ENCODE measurements around the gene LITAF.
"Not testable (repeated sequence)": the region's sequence is repeated elsewhere in the genome, so short reads cannot be mapped to it uniquely, and the experiment has no call there.

LITAF gene

DNA sequence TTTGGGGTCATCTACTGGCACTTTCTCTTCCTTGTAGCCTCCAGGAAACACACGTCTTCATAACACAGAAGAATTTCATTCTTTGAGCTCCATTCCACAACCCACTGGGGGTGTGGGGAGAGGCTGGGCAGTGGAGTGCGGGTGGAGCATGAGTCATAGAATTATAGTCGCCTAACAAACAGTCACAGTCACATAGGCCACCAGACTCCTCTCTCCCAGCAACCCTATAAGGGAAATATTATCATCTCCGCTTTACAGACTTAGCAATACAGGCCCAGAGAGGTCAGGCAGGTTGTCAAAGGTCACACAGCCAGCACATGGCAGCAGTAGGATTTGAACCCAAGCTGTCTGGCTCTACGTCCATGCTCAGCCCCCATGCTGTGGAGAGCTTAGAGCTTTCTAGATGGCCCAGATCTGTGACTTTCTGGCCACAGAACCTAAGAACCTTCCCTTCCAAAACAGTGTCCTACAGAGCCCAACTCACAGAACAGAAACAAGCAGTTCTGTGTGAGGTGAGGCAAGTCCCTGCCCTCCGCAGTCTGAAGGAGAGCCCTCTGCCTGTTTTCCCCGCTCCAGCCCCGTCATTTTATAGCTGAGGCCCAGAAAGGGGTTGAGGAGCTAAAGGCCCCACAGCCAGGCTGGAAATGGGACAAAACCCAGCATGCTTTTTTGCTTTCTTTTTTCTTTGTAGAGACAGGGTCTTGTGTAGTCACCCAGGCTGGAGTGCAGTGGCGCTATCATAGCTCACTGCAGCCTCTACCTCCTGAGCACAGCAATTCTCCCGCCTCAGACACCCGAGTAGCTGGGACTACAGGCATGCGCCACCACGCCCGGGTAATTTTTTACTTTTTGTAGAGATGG is 10.7 kb upstream of the LITAF start:
- DNase-seq (ENCODE audit: low spot score): peak; percentile 65

DNA sequence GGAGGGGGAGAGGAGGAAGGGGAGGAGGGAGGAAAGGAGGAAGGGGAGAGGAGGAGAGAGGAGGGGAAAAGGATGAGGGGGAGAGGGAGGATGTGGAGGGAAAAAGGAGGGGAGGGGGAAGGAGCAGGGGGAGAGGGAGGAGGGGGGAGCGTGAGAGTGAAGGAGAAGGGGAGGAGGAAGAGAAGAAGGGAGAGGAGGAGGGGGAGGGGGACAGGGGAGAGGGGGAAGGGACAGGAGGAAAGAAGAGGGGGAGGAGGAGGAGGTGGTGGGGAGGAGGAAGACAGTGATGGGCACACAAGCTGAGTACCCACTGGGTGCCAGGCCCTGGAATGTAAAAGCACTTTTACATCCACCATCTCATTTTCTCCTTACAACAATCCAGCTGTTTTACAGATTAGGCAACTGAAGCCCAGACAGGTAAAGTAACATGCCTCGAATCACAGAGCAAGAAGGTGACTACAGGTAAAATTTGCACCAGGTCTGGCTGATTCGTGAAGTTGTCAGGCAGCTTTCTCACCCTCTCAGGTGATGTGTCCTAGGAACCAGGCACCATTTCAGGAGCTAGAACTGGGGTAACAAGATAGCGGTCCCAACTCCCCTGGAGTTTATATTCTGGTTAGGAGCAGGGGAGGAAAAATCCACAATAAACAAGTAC is 10.0 kb upstream of the LITAF start:
- no peak for DNase-seq (ENCODE audit: low spot score)

DNA sequence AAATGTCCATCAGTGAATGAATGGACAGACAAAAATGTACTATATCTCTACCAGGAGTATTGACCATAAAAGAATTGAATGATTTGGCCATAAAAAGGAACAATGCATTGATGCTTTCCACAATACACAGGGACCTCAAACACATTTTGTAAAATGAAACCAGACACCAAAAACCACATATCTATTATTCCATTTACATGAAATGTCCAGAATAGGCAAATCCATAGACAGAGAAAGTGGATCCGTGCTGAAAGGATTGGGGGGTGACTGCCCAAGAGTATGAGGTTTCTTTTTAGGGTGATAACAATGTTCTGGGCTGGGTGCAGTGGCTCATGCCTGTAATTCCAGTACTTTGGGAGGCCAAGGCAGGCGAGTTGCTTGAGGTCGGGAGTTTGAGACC is 6.9 kb upstream of the LITAF start:
- DNase-seq (ENCODE audit: low spot score): no peak

- DNase-seq (ENCODE audit: low spot score): not testable (repeated sequence)
These were observed 6.4 kb upstream of the LITAF start for GRCh38 chr16:11593076-11593475.

DNA sequence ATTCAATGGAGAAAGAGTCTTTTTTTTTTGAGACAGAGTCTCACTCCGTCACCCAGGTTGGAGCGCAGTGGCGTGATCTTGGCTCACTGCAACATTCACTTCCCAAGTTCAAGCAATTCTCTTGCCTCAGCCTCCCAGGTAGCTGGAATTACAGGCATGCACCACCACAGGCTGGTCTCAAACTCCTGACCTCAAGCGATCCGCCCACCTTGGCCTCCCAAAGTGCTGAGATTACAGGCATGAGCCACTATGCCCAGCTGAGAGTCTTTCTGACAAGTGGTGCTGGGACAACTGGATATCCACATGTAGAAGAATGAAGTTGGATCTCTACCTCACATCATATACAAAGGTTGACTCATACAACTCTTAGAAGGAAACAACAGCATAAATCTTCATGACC is 4.9 kb upstream of the LITAF start:
- DNase-seq (ENCODE audit: low spot score): not testable (repeated sequence)

- DNase-seq (ENCODE audit: low spot score): no peak
These were observed 2.5 kb upstream of the LITAF start for GRCh38 chr16:11589198-11589550.

DNA sequence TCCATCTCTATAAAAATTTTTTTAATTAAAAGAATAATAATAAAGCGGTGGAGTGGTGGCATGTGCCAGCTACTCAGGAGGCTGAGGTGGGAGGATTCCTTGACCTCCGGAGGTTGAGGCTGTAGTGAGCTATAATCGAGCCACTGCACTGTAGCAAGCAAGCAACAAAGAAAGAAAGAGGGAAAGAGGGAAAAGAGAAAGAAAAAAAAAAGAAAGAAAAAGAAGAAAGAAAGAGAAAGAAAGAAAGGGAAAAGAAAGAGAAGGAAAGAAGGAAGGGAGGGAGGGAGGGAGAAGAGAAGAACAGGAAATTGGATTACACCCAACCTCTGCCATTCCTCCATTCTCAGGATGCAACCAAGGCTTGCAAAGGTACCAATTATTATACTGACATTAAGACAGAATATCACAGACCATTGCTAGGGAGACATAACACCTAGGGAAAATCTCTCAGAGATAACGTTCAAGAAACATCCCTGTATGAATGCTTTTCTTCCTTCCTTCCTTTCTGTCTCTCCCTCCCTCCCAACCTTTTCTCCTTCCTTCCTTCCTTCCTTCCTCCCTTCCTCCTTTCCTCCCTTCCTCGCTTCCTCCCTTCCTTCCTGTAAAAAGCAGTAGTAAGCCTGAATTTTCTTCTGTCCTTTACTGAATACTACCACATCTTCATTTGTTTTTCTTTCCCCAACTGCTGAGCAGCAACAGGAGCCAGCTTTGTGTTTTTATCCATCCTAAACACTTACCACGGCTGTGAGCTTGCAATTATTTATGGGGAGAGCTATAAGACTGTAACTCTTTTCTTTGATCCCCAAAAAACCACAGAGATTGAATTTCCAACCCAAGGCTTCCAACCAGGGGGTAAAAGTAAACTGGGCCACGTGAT is 1.8 kb upstream of the LITAF start:
- DNase-seq (ENCODE audit: low spot score): no peak

DNA sequence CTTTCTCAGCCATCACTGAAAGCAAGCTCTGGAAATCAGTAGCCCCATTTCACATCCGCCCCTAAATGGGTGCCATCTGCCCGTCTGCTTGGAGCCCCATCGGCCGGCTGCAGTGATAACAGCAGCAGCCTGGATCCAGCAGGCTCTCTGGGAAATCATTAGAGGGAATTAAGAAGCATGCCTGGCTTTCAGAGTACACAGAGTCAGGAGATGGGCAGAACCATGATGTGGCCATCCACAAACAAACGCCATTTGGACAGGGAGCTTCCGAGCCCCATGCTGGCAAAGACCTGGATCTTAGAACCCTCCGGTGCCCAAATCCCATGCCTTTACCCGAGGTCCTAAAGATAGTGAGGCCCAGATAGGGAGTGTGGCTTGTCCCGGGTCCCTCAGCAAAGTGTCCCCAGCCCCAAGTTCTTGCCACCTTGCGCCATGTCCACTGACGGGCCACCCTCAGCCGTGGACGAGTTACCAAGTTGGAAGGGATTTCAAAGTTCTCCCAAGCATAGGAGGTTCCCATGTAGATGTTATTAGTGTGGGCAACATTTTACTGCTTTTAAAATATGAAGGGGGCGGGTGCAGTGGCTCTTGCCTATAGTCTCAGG is 1.0 kb upstream of the LITAF start:
- no peak for DNase-seq (ENCODE audit: low spot score)

- DNase-seq (ENCODE audit: low spot score): peak; percentile 40
These were observed 302 bp downstream of the LITAF start for GRCh38 chr16:11586378-11586855.

- DNase-seq (ENCODE audit: low spot score): peak; percentile 49
These were observed 1.0 kb downstream of the LITAF start for GRCh38 chr16:11585460-11586377.

GRCh38 chr16:11583889-11584565 is 2.7 kb downstream of the LITAF start:
- peak; percentile 31 for DNase-seq (ENCODE audit: low spot score)

- DNase-seq (ENCODE audit: low spot score): no peak
These were observed 3.6 kb downstream of the LITAF start for GRCh38 chr16:11583166-11583565.

DNA sequence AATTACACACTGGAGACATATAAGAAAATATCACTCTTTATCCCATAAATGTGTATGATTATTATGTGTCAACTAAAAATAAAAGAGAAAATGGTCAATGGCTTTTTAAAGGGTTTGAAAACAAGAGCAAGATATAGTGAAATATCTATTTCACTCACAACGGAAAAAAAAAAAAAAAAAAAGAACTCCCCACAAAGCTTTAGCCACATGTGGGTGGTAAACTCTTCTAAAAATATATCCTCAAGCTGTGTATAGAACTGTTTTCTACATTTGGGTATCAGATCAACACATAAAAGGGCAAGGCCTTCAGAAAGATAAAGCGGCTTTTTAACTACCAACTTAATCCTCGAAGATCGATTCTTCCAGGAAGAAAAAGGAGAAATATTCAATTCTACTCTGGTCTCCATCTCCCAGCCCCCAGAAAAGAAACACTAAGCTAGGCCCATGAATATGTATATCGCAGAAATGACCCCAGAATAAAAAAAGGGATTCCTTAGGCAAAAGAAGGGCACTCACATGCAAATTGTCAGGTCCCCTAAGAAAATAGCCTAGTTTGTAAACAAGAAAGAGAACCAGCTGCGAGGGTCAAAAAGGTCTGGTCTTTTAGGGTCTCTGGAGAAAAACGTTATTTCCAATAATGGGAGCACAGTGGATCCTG is 4.4 kb downstream of the LITAF start:
- no peak for DNase-seq (ENCODE audit: low spot score)

DNA sequence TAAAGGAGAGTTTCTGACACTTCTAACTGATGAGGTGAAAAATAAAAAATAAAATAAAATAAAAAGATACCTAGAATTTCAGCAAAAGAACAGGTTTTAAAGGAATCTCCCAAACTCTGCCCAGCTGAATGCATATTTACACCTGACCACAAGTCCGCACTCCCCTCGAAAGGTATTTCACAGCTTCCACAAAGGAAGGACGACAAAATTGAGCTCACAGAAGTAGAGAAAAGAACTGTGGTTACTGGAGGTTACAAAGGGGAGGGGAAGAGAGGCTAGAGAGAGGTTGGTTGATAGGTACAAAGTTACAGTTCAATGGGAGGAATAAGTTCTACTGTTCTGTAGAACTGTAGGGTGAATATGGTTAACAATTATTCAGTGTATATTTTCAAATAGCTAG is 5.0 kb downstream of the LITAF start:
- no peak for DNase-seq (ENCODE audit: low spot score)

GRCh38 chr16:11580451-11581086 is 6.2 kb downstream of the LITAF start:
- DNase-seq (ENCODE audit: low spot score): no peak

DNA sequence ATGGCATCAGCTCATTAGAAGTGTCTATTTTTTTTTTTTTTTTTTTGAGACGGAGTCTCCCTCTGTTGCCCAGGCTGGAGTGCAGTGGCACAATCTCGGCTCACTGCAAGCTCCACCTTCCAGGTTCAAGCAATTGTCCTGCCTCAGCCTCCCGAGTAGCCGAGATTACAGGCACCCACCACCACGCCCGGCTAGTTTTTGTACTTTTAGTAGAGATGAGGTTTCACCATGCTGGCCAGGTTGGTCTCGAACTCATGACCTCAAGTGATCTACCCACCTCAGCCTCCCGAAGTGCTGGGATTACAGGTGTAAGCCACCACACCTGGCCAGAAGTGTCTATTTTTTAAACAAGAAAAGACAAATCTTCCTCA is 9.4 kb downstream of the LITAF start:
- DNase-seq (ENCODE audit: low spot score): not testable (repeated sequence)

- no peak for DNase-seq (ENCODE audit: low spot score)
These were observed 10.1 kb downstream of the LITAF start for GRCh38 chr16:11576427-11577289.

DNA sequence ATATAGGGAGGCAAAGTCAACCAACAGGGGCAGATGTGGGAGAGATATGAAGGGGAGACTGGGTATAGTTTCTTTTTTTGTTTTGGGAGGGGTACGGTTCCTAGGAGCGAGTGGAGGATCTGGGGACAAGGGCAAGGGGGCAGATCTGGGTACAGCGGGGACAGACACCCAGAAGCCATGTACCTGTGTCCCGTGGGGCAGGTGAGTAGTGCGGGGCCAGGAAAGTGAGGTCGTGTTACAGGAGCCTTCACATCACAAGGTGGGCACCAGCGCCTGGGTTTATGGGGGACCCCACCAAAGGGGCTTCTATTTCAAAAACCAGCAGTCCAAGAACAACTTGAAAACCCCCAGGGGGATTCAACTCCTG is 11.5 kb downstream of the LITAF start:
- DNase-seq (ENCODE audit: low spot score): no peak
